Measurements from ENCODE around the gene PKN2. TPM values are rescaled to one million over a fixed set of nuclear protein-coding genes. Genes with fewer than 3 reads are reported as not detected.

The PKN2 gene
- total and polyA plus RNA-seq, 2 donors from 2014 or later: 7.3 to 49.3 TPM

GRCh38 chr1:88680911-88681622 is 3.0 kb upstream of the PKN2 start:
- H3K27me3 ChIP-seq (ENCODE audit: control insufficient read depth, insufficient read depth, low read length): no peaks in the 10 kb centered on the region
- FAIRE-seq (no peak), DNase-seq (no peak)
- H3K27ac ChIP-seq (ENCODE audit: low read depth in 2 of 2, low read length in 2 of 2): no peak overlapping the region
- no peak overlapping the region for H3K4me3 ChIP-seq (ENCODE audit: low read length in 3 of 3)
- no peaks in the 10 kb centered on the region for H3K36me3 ChIP-seq (ENCODE audit: control insufficient read depth in 2 of 3, insufficient read depth in 3 of 3, low read length in 3 of 3)
- no peaks in the 10 kb centered on the region for H3K9me3 ChIP-seq (ENCODE audit: control insufficient read depth in 2 of 3, insufficient read depth in 1 of 3, low read length in 3 of 3)
- no peak for TF ChIP-seq CTCF (IDR thresholded peaks at IDR 0.05; ENCODE audit: borderline replicate concordance, extremely low read depth, insufficient read depth)
- peaks cover 0 to 8% (median 5%) of the 10 kb centered on the region in 3 donors for H3K4me1 ChIP-seq (ENCODE audit: control insufficient read depth in 2 of 3, insufficient read depth in 2 of 3, low read depth in 1 of 3, low read length in 3 of 3)
- no peak overlapping the region for H3K9ac ChIP-seq (ENCODE audit: low read length in 3 of 3)
- intact Hi-C loops (cut with DNase I): no loop called here

- DNase-seq (peak; percentile 84 to 92 (median 90)), FAIRE-seq (no peak)
- H3K9ac ChIP-seq (ENCODE audit: low read length in 3 of 3): peak overlapping the region; percentile 44 to 86 (median 77)
- no peaks in the 10 kb centered on the region for H3K36me3 ChIP-seq (ENCODE audit: control insufficient read depth in 2 of 3, insufficient read depth in 3 of 3, low read length in 3 of 3)
- no peaks in the 10 kb centered on the region for H3K27me3 ChIP-seq (ENCODE audit: control insufficient read depth, insufficient read depth, low read length)
- peak overlapping the region; percentile 79 to 94 (median 85) for H3K4me3 ChIP-seq (ENCODE audit: low read length in 3 of 3)
- H3K4me1 ChIP-seq (ENCODE audit: control insufficient read depth in 2 of 3, insufficient read depth in 2 of 3, low read depth in 1 of 3, low read length in 3 of 3): peaks cover 0 to 14% (median 5%) of the 10 kb centered on the region in 3 donors
- H3K27ac ChIP-seq (ENCODE audit: low read depth in 2 of 2, low read length in 2 of 2): peak overlapping the region; percentile 93 to 94
- no peak for TF ChIP-seq CTCF (IDR thresholded peaks at IDR 0.05; ENCODE audit: borderline replicate concordance, extremely low read depth, insufficient read depth)
- H3K9me3 ChIP-seq (ENCODE audit: control insufficient read depth in 2 of 3, insufficient read depth in 1 of 3, low read length in 3 of 3): no peaks in the 10 kb centered on the region
- intact Hi-C loops (cut with DNase I): no loop called here
These were observed 597 bp downstream of the PKN2 start for GRCh38 chr1:88684482-88685258.

- DNase-seq (peak in 1 of 5 donors; percentile 53), FAIRE-seq (no peak)
- Histone ChIP-seq H3K4me3 (ENCODE audit: low read length in 3 of 3) (peak overlapping the region; percentile 79 to 94 (median 85)), H3K9ac (ENCODE audit: low read length in 3 of 3) (peak overlapping the region; percentile 44 to 86 (median 77)), H3K4me1 (ENCODE audit: control insufficient read depth in 2 of 3, insufficient read depth in 2 of 3, low read depth in 1 of 3, low read length in 3 of 3) (peaks cover 0 to 14% (median 5%) of the 10 kb centered on the region in 3 donors), H3K36me3 (ENCODE audit: control insufficient read depth in 2 of 3, insufficient read depth in 3 of 3, low read length in 3 of 3) (no peaks in the 10 kb centered on the region), H3K27ac (ENCODE audit: low read depth in 2 of 2, low read length in 2 of 2) (no peak overlapping the region), H3K27me3 (ENCODE audit: control insufficient read depth, insufficient read depth, low read length) (no peaks in the 10 kb centered on the region), H3K9me3 (ENCODE audit: control insufficient read depth in 2 of 3, insufficient read depth in 1 of 3, low read length in 3 of 3) (no peaks in the 10 kb centered on the region)
- TF ChIP-seq CTCF (IDR thresholded peaks at IDR 0.05; ENCODE audit: borderline replicate concordance, extremely low read depth, insufficient read depth): no peak
- intact Hi-C loops (cut with DNase I): no loop called here
These were observed 1.2 kb downstream of the PKN2 start for GRCh38 chr1:88685259-88685620.

Measured in kidney (tissue), 14 donors.